Gastrocnemius medialis (tissue), 4 donors: ENCODE results near the gene PGM2L1.
"Not testable (repeated sequence)": the region's sequence is repeated elsewhere in the genome, so short reads cannot be mapped to it uniquely, and the experiment has no call there.

Source experiments
- POLR2A ChIP-seq, 2 donors: fragments of 450-650 bp; IDR thresholded peaks; one replicate each; pipeline ENCODE4 v1.6.1; 2017; ENCODE audit warnings: antibody characterized with exemption in 2 of 2, mild to moderate bottlenecking in 2 of 2, moderate library complexity in 2 of 2
- TF ChIP-seq, protein P1 (sequence below), 5 experiments: fragments of 450-650 bp in 3 of 5; fragments of 200-600 bp in 2 of 5; sonication (generic) in 2 of 5; IDR thresholded peaks in 4 of 5; conservative IDR thresholded peaks in 1 of 5; 1 replicate in 4 of 5; 2 replicates in 1 of 5; pipeline ENCODE4 v1.5.1; 2016 to 2019; ENCODE audit warnings: antibody characterized with exemption in 5 of 5, mild to moderate bottlenecking in 3 of 5, moderate library complexity in 3 of 5

GRCh38 chr11:74331000-74331399, 67.2 kb downstream of the PGM2L1 start:
- TF ChIP-seq, protein P1, sequence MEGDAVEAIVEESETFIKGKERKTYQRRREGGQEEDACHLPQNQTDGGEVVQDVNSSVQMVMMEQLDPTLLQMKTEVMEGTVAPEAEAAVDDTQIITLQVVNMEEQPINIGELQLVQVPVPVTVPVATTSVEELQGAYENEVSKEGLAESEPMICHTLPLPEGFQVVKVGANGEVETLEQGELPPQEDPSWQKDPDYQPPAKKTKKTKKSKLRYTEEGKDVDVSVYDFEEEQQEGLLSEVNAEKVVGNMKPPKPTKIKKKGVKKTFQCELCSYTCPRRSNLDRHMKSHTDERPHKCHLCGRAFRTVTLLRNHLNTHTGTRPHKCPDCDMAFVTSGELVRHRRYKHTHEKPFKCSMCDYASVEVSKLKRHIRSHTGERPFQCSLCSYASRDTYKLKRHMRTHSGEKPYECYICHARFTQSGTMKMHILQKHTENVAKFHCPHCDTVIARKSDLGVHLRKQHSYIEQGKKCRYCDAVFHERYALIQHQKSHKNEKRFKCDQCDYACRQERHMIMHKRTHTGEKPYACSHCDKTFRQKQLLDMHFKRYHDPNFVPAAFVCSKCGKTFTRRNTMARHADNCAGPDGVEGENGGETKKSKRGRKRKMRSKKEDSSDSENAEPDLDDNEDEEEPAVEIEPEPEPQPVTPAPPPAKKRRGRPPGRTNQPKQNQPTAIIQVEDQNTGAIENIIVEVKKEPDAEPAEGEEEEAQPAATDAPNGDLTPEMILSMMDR (IDR thresholded peaks at IDR 0.05 in 4 of 5, conservative IDR thresholded peaks at IDR 0.05 in 1 of 5): not testable (repeated sequence)
- TF ChIP-seq POLR2A (IDR thresholded peaks at IDR 0.05): not testable (repeated sequence)
